Hepatic stellate cell (primary cell): Measurements from ENCODE around the gene NR1H3.

Source experiments
- DNase-seq: peaks from one replicate; pipeline ENCODE4 v3.0.0; 2011; ENCODE audit warnings: low spot score

Gene NR1H3

GRCh38 chr11:47244448-47245350 lies 13.1 kb upstream of the NR1H3 start:
- DNase-seq = no peak

GRCh38 chr11:47245611-47246357 lies 12.0 kb upstream of the NR1H3 start:
- DNase-seq = no peak

- DNase-seq = no peak
These were observed 10.3 kb upstream of the NR1H3 start for GRCh38 chr11:47247502-47247901.

DNA sequence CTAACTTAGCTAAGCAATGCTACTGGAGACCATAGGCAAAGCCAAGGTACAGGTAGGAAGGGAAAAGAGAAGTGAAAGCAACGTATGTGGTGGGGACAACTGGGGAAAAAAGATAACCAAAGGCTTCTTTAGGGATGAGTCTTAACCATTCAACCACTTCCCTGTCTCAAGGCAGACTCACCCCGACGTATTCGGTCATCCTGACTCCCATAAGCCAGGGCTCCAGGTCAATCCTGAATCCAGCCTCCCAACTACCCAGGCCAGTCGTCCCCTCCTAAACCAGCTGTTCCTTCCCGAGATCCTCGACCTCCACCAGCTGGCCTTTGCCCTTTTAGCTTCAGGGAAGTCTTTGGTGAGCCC lies 9.5 kb upstream of the NR1H3 start:
- DNase-seq = no peak

- peak; percentile 82 for DNase-seq
These were observed 9.0 kb upstream of the NR1H3 start, which contains the start of gene ACP2 for GRCh38 chr11:47248664-47249377. TSS of gene ACP2 (minus strand) at chr11:47248814. CDS start at chr11:47248789, 25 bp downstream.

GRCh38 chr11:47249378-47249715 lies 8.4 kb upstream of the NR1H3 start:
- DNase-seq = no peak

- no peak for DNase-seq
These were observed 6.0 kb upstream of the NR1H3 start for GRCh38 chr11:47251751-47252150.

- DNase-seq = no peak
These were observed 4.1 kb upstream of the NR1H3 start for GRCh38 chr11:47253660-47254059.

GRCh38 chr11:47254386-47254785 lies 3.4 kb upstream of the NR1H3 start:
- no peak for DNase-seq

DNA sequence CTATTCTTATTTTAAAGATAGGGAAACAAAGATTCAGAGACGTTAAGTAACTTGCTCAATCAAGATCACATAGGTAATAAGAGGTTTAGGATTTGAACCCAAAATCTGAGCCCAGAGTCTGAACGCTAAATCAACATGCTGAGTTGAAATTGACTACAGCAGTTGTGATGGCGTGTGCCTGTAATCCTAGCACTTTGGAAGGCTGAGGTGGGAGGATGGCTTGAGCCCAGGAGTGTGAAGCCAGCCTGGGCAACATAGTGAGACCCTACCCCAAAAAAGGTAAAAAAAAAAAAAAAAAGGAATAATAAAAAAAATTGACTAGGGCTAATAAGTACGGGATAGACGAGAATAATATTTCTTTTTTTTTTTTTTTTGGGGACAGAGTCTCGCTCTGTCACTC lies 1.4 kb upstream of the NR1H3 start:
- DNase-seq = no peak

DNA sequence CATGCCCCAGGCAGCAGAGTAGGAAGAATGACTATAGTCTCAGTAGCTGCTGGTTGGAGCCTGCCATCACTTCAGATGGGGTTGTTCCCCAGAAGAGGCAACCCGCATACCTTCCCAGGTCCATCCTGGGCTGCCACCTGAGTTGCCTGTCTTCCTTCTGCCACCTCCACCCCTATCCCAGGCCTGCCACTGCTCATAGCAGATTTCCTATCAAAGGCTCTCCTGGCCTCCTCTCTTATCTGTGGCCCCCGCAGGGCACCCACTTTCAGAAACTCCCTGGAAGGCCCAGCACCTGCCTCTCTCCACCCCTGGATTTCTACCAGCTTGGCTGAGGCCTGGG lies 649 bp upstream of the NR1H3 start:
- DNase-seq = no peak

- no peak for DNase-seq
These were observed 614 bp downstream of the NR1H3 start for GRCh38 chr11:47258317-47258902.

GRCh38 chr11:47259232-47259977 lies 1.6 kb downstream of the NR1H3 start:
- peak; percentile 70 for DNase-seq

DNA sequence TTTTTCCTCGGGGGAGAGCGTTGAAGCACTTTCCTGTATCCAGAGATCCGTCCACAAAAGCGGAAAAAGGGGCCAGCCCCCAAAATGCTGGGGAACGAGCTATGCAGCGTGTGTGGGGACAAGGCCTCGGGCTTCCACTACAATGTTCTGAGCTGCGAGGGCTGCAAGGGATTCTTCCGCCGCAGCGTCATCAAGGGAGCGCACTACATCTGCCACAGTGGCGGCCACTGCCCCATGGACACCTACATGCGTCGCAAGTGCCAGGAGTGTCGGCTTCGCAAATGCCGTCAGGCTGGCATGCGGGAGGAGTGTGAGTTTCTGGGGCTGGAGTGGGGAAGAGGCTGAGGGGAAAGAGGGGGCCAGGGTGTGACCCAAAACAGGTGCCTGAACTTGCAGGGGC lies 2.6 kb downstream of the NR1H3 start:
- no peak for DNase-seq

GRCh38 chr11:47261291-47261800 lies 3.5 kb downstream of the NR1H3 start:
- no peak for DNase-seq

DNA sequence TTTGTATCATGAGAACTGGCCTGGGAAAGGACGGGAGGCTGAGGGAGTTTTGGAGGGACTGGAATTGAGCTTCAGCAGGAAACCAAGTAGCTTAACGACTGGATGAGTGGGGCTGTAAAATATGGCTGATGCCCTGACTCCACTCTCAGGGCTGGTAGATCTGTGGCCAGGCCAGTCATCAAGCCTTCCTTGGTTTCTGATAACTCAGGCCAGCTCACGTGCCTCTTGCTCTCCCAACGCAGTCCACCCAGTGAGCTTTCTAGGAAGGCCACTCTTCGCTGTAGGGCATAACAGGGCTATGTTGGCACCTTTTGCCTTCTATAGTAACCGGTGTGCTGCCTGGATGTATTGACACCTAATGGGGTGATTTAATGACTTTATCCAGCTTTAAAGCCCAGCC lies 6.3 kb downstream of the NR1H3 start:
- no peak for DNase-seq

DNA sequence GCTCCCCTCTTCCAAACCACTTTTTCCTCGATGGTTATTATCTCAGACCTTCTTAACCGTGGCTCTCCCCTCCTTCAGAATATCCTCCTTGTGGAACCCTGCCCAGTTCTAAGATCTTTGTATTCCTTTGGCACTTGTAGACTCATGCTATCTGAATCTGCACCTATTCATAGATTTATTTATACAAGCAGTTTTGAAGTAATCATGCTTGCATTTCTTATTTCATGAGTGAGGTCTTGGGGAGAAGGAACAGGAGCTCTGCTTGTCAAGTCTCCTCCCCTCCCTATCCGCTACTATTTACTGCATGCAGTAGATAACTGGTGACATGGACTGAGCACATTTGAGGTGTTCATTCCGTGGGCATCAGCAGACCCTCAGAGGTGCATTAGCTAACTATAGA lies 6.7 kb downstream of the NR1H3 start:
- DNase-seq = no peak

DNA sequence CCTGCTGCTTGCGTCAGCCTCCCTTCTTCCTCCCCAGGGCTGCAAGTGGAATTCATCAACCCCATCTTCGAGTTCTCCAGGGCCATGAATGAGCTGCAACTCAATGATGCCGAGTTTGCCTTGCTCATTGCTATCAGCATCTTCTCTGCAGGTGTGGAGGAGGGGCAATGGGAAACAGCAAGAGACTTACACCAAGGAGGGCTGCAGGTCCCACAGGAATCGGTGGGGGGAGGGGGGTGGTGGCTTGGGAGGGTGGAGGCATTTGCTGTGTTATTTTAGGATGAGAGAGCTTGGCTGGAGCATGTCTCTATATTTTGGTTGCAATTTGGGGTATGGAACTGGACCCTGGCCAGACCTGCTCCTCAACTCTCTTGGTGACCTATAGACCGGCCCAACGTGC lies 10.1 kb downstream of the NR1H3 start:
- no peak for DNase-seq

- DNase-seq = no peak
These were observed 10.7 kb downstream of the NR1H3 start for GRCh38 chr11:47268448-47269001.

- DNase-seq = peak; percentile 92
These were observed 11.4 kb downstream of the NR1H3 start for GRCh38 chr11:47269002-47269828.
